HAP-1 (cell line): ENCODE results near the gene S100A14.

ENCODE experiments used
- DNase-seq, 2 experiments: peaks; one replicate each; pipeline ENCODE4 v3.0.0-alpha.2; 2016 to 2020; ENCODE audit warnings: low spot score in 2 of 2
- H3K27me3 ChIP-seq: fragments of 250-450 bp; sonication (Bioruptor Pico); 2 replicates; pipeline ENCODE4 v1.5.1; 2020; ENCODE audit warnings: low read depth, mild to moderate bottlenecking, moderate library complexity
- H3K36me3 ChIP-seq: fragments of 250-450 bp; sonication (Bioruptor Pico); replicated peaks from 2 replicates; pipeline ENCODE4 v1.5.1; 2020; ENCODE audit warnings: mild to moderate bottlenecking
- H3K4me1 ChIP-seq: fragments of 250-450 bp; sonication (Bioruptor Pico); 2 replicates; pipeline ENCODE4 v1.5.1; 2020; ENCODE audit warnings: mild to moderate bottlenecking
- H3K4me3 ChIP-seq: fragments of 250-450 bp; sonication (Bioruptor Pico); 2 replicates; pipeline ENCODE4 v1.5.1; 2020; ENCODE audit warnings: mild to moderate bottlenecking, moderate library complexity
- H3K9me3 ChIP-seq: fragments of 250-450 bp; sonication (Bioruptor Pico); 2 replicates; pipeline ENCODE4 v1.5.1; 2020; ENCODE audit warnings: mild to moderate bottlenecking, moderate library complexity
- in situ Hi-C: fragments of 300-500 bp; cut with MboI; formaldehyde crosslinking; loops from 3 replicates; pipeline ENCODE4 v1.14.3; 2020; ENCODE audit warnings: low sequenced_read_pairs, inconsistent platforms, mixed read lengths

The S100A14 gene

GRCh38 chr1:153567621-153568366 lies 48.3 kb downstream of the S100A14 start:
- no peaks in the 10 kb centered on the region for H3K27me3 ChIP-seq
- no peaks in the 10 kb centered on the region for H3K36me3 ChIP-seq
- DNase-seq, result no peak
- in situ Hi-C loops, result loop anchor here (10.0 kb wide), 2 partner anchors 53 to 213 kb away; partner anchors contain the start of gene S100A9
- peaks cover 12% of the 10 kb centered on the region for H3K4me1 ChIP-seq
- no peaks in the 10 kb centered on the region for H3K9me3 ChIP-seq
- H3K4me3 ChIP-seq, result no peak overlapping the region

DNA sequence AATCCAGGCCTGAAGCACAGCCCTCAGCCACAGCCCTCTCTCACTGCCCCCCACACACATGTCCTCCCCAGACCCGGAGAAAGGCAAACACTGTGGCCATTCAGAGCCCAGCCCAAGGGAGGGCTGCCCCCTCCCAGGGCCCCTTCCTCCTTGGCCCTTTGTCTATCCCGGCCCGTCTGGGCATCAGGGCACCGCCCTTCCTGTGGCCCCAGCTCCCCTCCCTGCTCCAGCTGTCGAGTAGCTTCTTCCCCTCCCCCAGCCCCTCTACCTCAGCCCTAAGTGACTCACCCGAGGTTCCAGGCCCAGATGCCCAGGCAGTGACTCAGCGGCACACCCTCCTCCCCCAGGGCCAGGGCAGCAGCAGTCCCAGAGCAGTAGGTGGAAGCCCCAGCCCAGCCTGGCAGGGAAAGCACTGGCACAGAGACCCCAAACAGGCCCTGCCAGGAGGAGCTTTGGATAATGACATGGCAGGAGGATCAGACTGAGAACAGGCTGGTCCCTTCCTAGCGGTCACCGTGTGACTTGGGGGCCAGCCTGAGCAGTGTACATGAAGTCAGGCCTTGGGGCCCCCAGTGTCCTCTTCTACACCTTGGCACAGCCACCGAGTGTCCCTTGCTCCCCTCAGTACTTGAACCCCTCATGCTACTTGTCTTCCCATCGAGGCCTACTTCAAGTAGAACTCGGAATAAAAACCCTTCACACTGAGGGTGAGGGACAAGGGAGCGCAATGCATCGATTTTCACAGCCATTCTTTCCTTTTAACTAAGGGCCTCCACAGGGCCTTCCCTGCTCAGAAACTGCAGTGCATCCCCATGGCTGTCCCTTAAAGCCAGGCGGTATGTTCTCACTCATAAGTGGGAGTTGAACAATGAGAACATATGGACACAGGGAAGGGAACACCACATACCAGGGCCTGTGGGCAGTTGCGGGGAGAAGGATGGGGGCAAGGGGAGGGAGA lies 49.4 kb downstream of the S100A14 start:
- H3K27me3 ChIP-seq, result no peaks in the 10 kb centered on the region
- DNase-seq, result peak in 1 of 2 experiments; percentile 76
- no peaks in the 10 kb centered on the region for H3K9me3 ChIP-seq
- in situ Hi-C loops, result loop anchor here (10.0 kb wide), 2 partner anchors 52 to 212 kb away; partner anchors contain the start of gene S100A9
- no peak overlapping the region for H3K4me3 ChIP-seq
- H3K4me1 ChIP-seq, result peaks cover 12% of the 10 kb centered on the region
- no peaks in the 10 kb centered on the region for H3K36me3 ChIP-seq

GRCh38 chr1:153565529-153566374 lies 50.4 kb downstream of the S100A14 start, which contains the start of gene S100A2:
Gene S100A2 (minus strand): TSS chr1:153565844. CDS start chr1:153563877, 1,967 bp downstream.
- no peaks in the 10 kb centered on the region for H3K9me3 ChIP-seq
- peaks cover 12% of the 10 kb centered on the region for H3K4me1 ChIP-seq
- H3K36me3 ChIP-seq, result no peaks in the 10 kb centered on the region
- no peaks in the 10 kb centered on the region for H3K27me3 ChIP-seq
- no peak within 1 kb of the TSS for H3K4me3 ChIP-seq
- DNase-seq, result no peak
- in situ Hi-C loops, result loop anchor here (10.0 kb wide), 2 partner anchors 51 to 211 kb away; partner anchors contain the start of gene S100A9
